GM12865 (cell line): ENCODE measurements around the gene DIP2C.

Experiments used
- DNase-seq: peaks from one replicate; pipeline ENCODE4 v3.0.0; 2010; ENCODE audit warnings: low read depth
- H3K4me3 ChIP-seq: 2 replicates; pipeline ENCODE4 v1.5.1; 2011; ENCODE audit warnings: mild to moderate bottlenecking, low read depth, low read length, control low read depth
- CTCF ChIP-seq: IDR thresholded peaks from 2 replicates; pipeline ENCODE4 v1.5.1; 2011; ENCODE audit warnings: low read length, control low read depth, low read depth, inconsistent platforms; ENCODE audit not compliant: insufficient read depth; ENCODE audit errors: missing control alignments

The DIP2C gene

GRCh38 chr10:406976-407375 lies 282.5 kb downstream of the DIP2C start:
- no peak overlapping the region for H3K4me3 ChIP-seq
- DNase-seq, result no peak
- no peak for TF ChIP-seq CTCF

DNA sequence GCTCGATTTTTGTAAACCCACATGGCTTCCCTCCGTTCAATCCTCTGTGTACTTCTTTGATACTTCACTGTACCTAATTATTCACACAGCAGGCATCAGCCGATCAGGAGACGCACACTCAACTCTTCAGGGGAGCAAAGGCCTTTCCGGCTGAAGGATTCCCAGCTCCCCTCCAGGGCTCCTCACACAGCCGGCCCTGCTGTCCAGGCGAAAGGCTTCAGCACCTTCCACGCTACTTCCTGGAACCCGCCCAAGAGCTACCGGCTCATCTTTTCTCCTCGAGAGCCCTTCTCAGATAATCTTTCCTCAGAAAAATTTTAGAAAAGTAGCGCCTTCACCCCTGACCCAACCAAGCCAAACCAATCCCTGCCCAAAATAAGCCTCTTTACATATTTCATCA lies 283.8 kb downstream of the DIP2C start:
- no peak for DNase-seq
- TF ChIP-seq CTCF, result no peak
- no peak overlapping the region for H3K4me3 ChIP-seq

DNA sequence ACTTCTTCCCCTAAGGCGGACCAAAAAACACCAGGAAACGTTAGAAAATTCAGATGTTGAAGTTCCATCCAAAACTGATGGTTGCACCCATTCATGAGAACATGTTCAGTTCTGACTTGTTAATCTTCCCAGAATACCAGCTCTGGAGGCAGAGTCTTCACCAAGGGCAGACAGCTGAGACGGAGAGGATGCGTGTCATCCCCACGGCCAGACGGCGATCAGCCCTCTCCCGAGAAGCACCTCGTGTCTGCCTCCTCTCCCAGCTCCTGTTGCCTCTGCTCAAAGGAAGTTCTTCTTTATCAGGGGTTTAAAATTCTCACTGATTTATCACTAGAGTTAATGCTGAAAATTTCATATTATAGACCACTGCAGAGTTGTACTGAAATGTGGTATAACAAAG lies 284.5 kb downstream of the DIP2C start:
- TF ChIP-seq CTCF, result no peak
- H3K4me3 ChIP-seq, result no peak overlapping the region
- no peak for DNase-seq

- TF ChIP-seq CTCF, result no peak
- no peak overlapping the region for H3K4me3 ChIP-seq
- DNase-seq, result no peak
These were observed 285.1 kb downstream of the DIP2C start for GRCh38 chr10:404346-404745.

DNA sequence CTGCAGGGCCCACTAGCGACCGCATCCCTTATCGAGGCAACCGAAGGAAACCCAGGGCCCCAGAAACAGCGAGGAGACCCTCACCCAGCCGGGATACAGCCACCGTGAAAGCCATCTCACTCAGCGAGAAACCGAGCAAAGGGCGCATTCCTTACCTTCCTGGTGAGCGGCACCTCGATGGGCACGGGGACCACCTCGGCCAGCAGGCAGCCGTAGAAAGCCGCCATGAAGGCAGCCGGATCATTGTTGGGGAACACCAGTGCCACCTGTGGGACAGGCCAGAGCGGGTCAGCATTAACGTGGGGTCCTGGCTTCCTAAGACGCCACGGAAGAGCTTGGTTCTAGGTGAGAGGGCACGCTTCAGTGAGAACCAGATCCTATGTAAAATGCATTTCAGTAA lies 290.5 kb downstream of the DIP2C start:
- TF ChIP-seq CTCF, result no peak
- no peak overlapping the region for H3K4me3 ChIP-seq
- no peak for DNase-seq

GRCh38 chr10:397321-398068 lies 292.0 kb downstream of the DIP2C start:
- no peak overlapping the region for H3K4me3 ChIP-seq
- DNase-seq, result peak; percentile 23
- TF ChIP-seq CTCF, result no peak

- no peak overlapping the region for H3K4me3 ChIP-seq
- DNase-seq, result no peak
- no peak for TF ChIP-seq CTCF
These were observed 292.8 kb downstream of the DIP2C start for GRCh38 chr10:396535-397220.
